Endodermal cell (in vitro differentiated cells): Measurements from ENCODE around the gene RTP3. TPM values are rescaled to one million over a fixed set of nuclear protein-coding genes. Genes with fewer than 3 reads are reported as not detected.

Experiments used
- DNase-seq: peaks from one replicate; pipeline ENCODE4 v3.0.0-alpha.2; 2017
- H3K27ac ChIP-seq: 2 replicates; pipeline ENCODE4 v1.5.1; 2013; ENCODE audit warnings: mild to moderate bottlenecking, low read depth, low read length, moderate library complexity
- H3K27me3 ChIP-seq: 2 replicates; pipeline ENCODE4 v1.6.1; 2013; ENCODE audit warnings: mild to moderate bottlenecking, low read length, moderate library complexity; ENCODE audit not compliant: insufficient read depth, control insufficient read depth, poor library complexity, severe bottlenecking
- H3K36me3 ChIP-seq: 2 replicates; pipeline ENCODE4 v1.7.0; 2013; ENCODE audit warnings: mild to moderate bottlenecking, low read length, moderate library complexity; ENCODE audit not compliant: control insufficient read depth, insufficient read depth
- H3K4me1 ChIP-seq: one replicate; pipeline ENCODE4 v1.7.0; 2013; ENCODE audit warnings: low read length; ENCODE audit not compliant: control insufficient read depth, insufficient read depth
- H3K4me3 ChIP-seq: 2 replicates; pipeline ENCODE4 v1.5.1; 2013; ENCODE audit warnings: mild to moderate bottlenecking, low read length, moderate library complexity
- H3K9ac ChIP-seq: 2 replicates; pipeline ENCODE4 v1.6.1; 2013; ENCODE audit warnings: mild to moderate bottlenecking, low read length, moderate library complexity; ENCODE audit not compliant: poor library complexity, severe bottlenecking; ENCODE audit errors: extremely low read depth
- H3K9me3 ChIP-seq: 2 replicates; pipeline ENCODE4 v1.6.1; 2013; ENCODE audit warnings: mild to moderate bottlenecking, low read length, moderate library complexity; ENCODE audit not compliant: control insufficient read depth
- H3K27ac Mint-ChIP-seq: 2 replicates; pipeline ENCODE4 v1.8.0; 2020; ENCODE audit warnings: mixed read lengths
- H3K27me3 Mint-ChIP-seq: 2 replicates; pipeline ENCODE4 v1.8.0; 2021; ENCODE audit warnings: mild to moderate bottlenecking, mixed read lengths; ENCODE audit not compliant: insufficient read depth
- H3K36me3 Mint-ChIP-seq: 2 replicates; pipeline ENCODE4 v1.8.0; 2020; ENCODE audit warnings: low read depth, mixed read lengths
- H3K4me1 Mint-ChIP-seq: 2 replicates; pipeline ENCODE4 v1.8.0; 2020; ENCODE audit warnings: mixed read lengths
- H3K4me3 Mint-ChIP-seq: 2 replicates; pipeline ENCODE4 v1.8.0; 2020; ENCODE audit warnings: mild to moderate bottlenecking, moderate library complexity, mixed read lengths
- H3K9me3 Mint-ChIP-seq: 2 replicates; pipeline ENCODE4 v1.8.0; 2020; ENCODE audit warnings: mild to moderate bottlenecking, mixed read lengths
- WGBS, 2 experiments: methylation state at CpG; one replicate each; pipeline versions ENCODE4 v1.1.5 to v1.1.7; 2013; ENCODE audit warnings: missing lambda C conversion rate in 2 of 2, mixed read lengths in 1 of 2; ENCODE audit not compliant: insufficient coverage in 1 of 2, insufficient read length in 1 of 2; 5-methylcytosine and 5-hydroxymethylcytosine counted together
- total RNA-seq, 2 donors: library from RNA; stranded (reverse); fragmentation: NEBNext Ultra II Directional in 1 of 2; extraction: Animal tissue kit (Norgen Biotek cat#: 25700) in 1 of 2; gene quantifications; 2 replicates in 1 of 2; 3 replicates in 1 of 2; pipeline ENCODE4 v1.2.1, GENCODE V29; 2021
- TF ChIP-seq, protein P1 (sequence below): fragments of 200-600 bp; sonication (generic); conservative IDR thresholded peaks from 2 replicates; pipeline ENCODE4 v1.5.0; 2021; ENCODE audit warnings: antibody characterized with exemption, mild to moderate bottlenecking

RTP3 gene
- total RNA-seq, 2 donors from 2014 or later = not detected

DNA sequence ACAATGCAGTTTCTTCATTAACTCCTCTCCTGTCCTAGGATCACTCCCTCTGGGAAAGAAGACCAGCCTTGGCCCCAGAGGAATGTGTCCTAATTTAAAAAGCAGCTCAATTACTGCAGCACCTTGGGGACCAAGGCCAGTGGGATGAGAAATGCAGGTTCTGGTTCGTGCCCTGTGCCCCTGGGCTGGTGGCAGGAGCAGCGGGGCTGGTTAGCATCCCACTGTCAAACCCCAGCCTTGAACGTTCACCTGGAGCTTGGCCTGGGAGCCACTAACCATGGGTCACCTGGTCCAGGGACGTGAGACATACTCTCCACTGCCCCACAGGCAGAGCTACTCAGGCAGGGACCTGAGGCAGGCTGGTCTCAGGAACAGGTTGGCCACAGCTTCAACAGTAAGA lies 8.4 kb upstream of the RTP3 start:
- H3K27ac ChIP-seq = no peak overlapping the region
- peaks cover 4% of the 10 kb centered on the region for H3K4me1 ChIP-seq
- no peak overlapping the region for H3K9ac ChIP-seq
- H3K4me1 Mint-ChIP-seq = peaks cover 18% of the 10 kb centered on the region
- no peak overlapping the region for H3K27ac Mint-ChIP-seq
- no peak for DNase-seq
- H3K9me3 Mint-ChIP-seq = peaks cover 15% of the 10 kb centered on the region
- WGBS, 2 experiments = 90% methylated on average over 4 of the region's 4 CpGs
- H3K4me3 ChIP-seq = no peak overlapping the region
- H3K36me3 ChIP-seq = no peaks in the 10 kb centered on the region
- peaks cover 3% of the 10 kb centered on the region for H3K27me3 Mint-ChIP-seq
- peaks cover 4% of the 10 kb centered on the region for H3K36me3 Mint-ChIP-seq
- H3K9me3 ChIP-seq = no peaks in the 10 kb centered on the region
- TF ChIP-seq, protein P1, sequence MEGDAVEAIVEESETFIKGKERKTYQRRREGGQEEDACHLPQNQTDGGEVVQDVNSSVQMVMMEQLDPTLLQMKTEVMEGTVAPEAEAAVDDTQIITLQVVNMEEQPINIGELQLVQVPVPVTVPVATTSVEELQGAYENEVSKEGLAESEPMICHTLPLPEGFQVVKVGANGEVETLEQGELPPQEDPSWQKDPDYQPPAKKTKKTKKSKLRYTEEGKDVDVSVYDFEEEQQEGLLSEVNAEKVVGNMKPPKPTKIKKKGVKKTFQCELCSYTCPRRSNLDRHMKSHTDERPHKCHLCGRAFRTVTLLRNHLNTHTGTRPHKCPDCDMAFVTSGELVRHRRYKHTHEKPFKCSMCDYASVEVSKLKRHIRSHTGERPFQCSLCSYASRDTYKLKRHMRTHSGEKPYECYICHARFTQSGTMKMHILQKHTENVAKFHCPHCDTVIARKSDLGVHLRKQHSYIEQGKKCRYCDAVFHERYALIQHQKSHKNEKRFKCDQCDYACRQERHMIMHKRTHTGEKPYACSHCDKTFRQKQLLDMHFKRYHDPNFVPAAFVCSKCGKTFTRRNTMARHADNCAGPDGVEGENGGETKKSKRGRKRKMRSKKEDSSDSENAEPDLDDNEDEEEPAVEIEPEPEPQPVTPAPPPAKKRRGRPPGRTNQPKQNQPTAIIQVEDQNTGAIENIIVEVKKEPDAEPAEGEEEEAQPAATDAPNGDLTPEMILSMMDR = no peak
- no peak overlapping the region for H3K4me3 Mint-ChIP-seq
- no peaks in the 10 kb centered on the region for H3K27me3 ChIP-seq

DNA sequence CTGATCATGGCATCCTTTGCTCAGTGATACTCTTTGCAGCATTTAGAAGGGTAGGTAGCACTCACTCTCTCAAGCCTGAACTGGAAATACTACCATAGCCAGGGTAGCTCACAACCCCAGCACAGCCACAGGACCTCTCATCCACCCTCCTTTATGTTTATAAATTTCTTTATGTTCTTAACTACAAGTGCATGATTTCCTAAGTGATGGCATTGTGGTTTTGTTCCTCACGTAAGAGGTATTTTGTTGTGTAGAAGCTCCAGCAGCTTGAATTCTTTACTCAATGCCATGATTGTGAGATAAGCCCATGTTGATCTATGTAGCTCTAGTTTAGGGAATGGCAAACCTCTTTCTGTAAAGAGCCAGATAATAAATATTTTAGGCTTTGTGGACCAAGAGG lies 7.9 kb upstream of the RTP3 start:
- H3K9me3 ChIP-seq = no peaks in the 10 kb centered on the region
- H3K36me3 Mint-ChIP-seq = peaks cover 4% of the 10 kb centered on the region
- peaks cover 4% of the 10 kb centered on the region for H3K4me1 ChIP-seq
- no peak overlapping the region for H3K4me3 ChIP-seq
- H3K27me3 Mint-ChIP-seq = peaks cover 3% of the 10 kb centered on the region
- 93 to 100% methylated on average over 1 of the region's 1 CpG for WGBS, 2 experiments
- H3K27ac Mint-ChIP-seq = no peak overlapping the region
- no peak overlapping the region for H3K9ac ChIP-seq
- no peak for DNase-seq
- no peaks in the 10 kb centered on the region for H3K27me3 ChIP-seq
- H3K4me1 Mint-ChIP-seq = peaks cover 18% of the 10 kb centered on the region
- H3K27ac ChIP-seq = no peak overlapping the region
- H3K4me3 Mint-ChIP-seq = no peak overlapping the region
- TF ChIP-seq, protein P1 = no peak
- H3K36me3 ChIP-seq = no peaks in the 10 kb centered on the region
- peaks cover 16% of the 10 kb centered on the region for H3K9me3 Mint-ChIP-seq

DNA sequence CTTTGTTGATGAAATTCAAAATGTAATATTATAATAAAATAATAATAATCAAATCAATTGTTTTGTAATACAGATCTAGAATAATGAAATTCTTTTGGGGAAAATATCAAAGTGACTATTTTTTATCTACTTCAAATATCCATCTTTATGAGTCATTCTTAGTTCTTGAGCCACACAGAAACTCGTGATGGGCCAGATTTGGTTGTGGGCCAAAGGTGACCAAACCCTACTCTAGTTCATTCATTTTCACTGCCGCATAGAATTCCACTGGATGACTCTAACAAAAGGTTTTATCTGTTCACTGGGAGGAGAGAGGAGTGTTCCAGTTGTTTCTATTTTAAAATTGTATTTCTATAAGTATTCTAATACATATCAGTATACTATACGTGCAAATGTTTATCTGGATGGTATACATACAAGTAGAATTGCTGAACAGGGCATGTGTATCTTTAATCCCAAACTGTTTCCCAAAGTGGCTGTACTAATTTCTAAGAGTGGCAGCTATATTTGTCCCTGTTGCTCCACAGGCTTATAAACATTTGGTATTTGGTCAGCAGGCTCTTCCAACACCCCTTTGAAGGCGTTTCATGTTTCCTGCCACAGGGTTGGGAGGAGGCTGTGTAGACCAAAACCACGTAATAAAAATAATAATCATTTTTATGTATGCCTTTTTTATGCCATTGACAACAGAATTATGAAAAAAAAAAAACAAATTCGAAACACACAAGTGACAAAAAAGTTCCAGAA lies 7.3 kb upstream of the RTP3 start:
- H3K36me3 Mint-ChIP-seq = peaks cover 4% of the 10 kb centered on the region
- peaks cover 16% of the 10 kb centered on the region for H3K9me3 Mint-ChIP-seq
- H3K27me3 Mint-ChIP-seq = peaks cover 3% of the 10 kb centered on the region
- Histone ChIP-seq H3K9ac (no peak overlapping the region), H3K9me3 (no peaks in the 10 kb centered on the region), H3K36me3 (no peaks in the 10 kb centered on the region), H3K4me1 (peaks cover 1% of the 10 kb centered on the region), H3K27me3 (no peaks in the 10 kb centered on the region), H3K27ac (no peak overlapping the region), H3K4me3 (no peak overlapping the region)
- no peak overlapping the region for H3K4me3 Mint-ChIP-seq
- H3K27ac Mint-ChIP-seq = no peak overlapping the region
- TF ChIP-seq, protein P1 = no peak
- WGBS, 2 experiments = 87% methylated on average over 6 of the region's 6 CpGs; no CpG with 5 or more reads in 1 of the 2 experiments
- DNase-seq = no peak
- H3K4me1 Mint-ChIP-seq = peaks cover 16% of the 10 kb centered on the region
